GM10847 (cell line): ENCODE measurements around the gene STX1B.
A peak's percentile ranks its signal among the peaks of the same experiment; 100 is the strongest.

Source experiments
- POLR2A ChIP-seq: IDR thresholded peaks from 2 replicates; pipeline ENCODE4 v1.6.1; 2011; ENCODE audit not compliant: insufficient read length; ENCODE audit errors: extremely low read depth

The STX1B gene

DNA sequence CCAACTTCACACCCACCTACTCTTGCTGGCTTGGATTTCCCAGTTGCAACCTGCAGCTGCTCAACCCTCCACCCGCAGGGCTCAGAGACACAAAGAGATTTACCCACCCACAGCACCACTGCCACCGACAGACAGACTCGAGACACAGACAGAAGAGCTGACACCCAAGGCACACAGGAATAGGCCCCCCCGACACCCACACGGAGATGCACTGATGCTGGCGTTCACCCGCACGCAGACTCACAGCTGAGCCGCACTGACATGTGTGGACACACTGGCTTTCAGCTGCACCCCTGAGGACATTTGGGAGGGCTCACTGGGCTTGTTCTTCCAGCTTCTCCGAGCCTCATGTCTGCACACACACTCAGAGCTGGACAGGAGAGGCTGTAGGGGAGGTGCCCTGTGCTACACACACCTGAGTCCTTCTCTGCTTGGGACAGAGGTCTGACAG, 8.2 kb downstream of the STX1B start:
- TF ChIP-seq POLR2A, result no peak

DNA sequence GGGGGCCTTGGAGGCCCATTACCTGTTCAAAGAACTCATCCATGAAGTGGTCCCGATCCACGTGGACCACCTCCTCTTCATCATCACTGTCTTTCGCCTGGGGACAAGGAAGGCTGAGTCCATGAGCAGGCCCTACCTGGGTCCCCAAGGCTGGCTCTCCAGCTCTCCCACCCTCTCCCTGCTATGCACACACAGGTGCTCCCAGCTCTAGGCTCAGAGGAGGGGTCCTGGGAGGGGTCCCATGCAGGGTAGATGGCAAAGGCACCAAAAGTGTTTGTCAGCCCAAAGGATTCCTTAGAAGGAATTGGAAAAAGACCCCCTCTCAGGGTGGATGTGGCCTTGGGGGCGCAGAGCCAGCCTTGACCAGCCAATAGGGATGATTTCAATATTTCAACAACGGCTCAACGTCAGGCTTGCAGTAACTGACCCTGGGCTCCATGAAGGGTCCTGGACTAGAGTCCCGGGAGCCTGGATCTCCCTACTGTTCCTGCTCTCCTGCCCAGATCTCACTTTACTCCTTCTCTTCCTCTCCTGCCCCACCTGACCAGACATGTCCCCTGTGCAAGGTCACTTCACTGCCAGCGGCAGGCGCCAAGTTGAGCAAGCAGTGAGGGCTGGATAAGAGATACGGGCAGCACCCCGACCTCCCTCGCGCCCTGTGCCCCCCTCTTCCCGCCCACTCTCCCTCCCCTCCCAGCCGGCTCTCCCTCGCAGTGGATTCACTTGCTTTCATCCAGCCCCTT, 8.8 kb downstream of the STX1B start:
- TF ChIP-seq POLR2A, result no peak

DNA sequence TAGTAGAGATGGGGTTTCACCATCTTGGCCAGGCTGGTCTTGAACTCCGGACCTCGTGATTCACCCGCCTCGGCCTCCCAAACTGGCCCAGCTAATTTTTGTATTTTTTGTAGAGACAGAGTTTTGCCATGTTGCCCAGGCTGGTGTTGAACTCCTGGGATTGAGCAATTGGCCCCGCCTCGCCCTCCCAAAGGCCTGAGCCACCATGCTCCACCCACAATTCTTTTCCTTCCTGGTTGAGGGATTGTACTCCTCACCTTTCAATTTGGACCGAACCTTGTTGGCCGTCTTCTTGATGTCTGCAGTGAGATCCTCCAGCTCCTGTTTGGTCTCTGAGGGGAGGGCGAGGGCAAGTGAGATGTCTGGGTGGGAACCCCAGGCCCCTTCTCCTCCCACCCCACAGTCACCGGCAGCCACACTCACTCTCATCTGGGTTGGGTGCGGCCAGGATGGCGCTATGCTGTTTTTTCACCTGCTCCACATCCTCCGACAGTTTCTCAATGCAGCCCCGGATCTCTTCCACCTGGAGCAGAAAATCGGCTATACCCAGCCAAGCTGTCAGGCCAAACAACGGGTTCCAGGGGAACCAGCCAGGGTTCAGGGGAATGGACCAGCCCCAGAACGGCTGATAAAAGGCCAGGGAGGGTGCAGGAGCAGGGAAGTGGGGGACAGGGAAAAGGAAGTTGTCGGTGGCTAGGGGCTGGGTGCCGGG, 9.6 kb downstream of the STX1B start:
- TF ChIP-seq POLR2A, result no peak

DNA sequence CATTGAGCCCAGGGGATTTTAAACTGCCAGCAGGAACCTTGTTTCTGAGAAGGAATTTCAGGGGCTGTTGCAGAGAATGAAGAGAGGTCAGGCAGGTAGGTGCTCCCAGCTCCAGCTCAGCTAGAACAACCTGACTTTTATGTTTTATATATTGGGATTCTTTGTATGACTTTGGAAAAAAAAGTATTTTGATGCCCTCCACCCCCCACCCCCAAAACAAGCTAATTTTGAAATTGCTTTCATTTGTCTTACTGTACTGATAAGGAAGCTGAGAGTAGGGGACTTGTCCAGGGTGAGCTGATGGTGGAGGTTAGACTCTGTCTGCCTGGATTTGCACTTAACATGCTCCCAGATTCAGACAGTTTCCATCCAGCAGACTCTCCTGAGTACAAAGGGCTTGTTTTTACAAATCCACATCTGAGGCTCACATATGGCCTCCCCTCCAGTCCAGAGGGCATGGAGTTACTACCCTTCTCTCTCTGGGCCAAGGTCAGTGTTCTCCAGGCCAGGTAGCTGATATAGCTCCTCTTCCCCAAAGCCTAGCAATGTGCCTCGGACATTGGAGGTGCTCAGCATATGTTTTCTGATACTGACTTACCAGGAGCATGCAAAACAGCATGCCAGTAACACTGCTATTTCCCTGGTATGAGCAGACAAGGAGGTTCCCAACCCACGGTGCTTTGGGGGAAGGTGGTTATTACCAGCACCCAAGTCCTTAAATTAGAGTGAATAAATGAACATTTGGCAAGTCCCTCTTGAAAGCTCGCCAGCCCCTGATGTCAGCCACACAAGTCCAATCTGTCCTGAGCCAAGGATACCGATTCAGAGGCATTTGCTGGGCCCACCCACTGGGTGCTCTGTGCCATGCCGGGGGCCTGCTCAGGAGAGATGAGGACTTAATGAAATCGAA, 11.3 kb downstream of the STX1B start:
- TF ChIP-seq POLR2A, result no peak

DNA sequence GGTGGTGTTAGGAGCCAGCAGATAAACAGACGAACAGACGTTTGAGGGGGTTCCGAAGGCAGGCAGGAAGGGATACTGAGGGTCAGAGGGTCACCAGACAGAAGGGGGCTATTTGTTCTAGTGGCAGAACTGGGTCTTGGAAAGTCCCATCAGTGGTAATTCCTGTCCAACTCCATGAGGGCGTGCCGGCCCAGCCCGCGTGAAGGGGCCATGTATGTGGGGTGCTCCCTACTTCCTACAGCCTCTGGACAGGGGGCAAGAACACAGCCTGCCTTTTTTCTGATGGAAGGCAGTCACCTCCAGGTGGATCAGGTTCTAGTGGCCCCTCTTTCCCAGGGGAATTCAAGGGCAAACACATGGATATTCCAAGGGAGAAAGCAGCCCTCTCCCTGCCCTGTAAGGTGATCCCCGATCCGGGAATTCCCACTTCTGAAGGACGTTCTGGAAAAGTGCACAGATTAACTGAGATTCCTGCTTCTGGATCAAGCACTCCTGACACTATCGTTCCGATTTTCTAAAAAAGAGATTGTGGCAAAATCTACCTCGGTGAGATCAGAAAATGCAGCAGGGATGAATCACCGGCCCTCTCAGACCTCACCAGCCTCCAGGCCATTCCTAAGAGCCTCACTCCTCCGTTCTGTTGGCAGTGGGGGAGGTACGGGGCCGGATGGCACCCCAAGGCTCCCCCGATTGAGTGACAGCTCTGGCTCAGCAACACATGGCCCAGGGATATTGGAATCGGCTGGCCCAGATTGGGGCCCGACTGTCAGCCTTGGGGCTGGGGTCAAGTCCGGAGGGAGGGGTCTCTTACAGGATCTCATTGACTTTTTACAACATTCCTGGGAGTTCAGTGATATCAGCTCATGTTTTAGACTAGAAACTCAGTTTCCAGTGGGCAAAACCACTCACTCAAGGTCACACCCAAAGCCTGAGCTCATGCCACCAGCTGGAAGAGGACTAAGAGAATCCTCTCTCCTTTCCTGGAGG, 12.4 kb downstream of the STX1B start:
- TF ChIP-seq POLR2A, result no peak

DNA sequence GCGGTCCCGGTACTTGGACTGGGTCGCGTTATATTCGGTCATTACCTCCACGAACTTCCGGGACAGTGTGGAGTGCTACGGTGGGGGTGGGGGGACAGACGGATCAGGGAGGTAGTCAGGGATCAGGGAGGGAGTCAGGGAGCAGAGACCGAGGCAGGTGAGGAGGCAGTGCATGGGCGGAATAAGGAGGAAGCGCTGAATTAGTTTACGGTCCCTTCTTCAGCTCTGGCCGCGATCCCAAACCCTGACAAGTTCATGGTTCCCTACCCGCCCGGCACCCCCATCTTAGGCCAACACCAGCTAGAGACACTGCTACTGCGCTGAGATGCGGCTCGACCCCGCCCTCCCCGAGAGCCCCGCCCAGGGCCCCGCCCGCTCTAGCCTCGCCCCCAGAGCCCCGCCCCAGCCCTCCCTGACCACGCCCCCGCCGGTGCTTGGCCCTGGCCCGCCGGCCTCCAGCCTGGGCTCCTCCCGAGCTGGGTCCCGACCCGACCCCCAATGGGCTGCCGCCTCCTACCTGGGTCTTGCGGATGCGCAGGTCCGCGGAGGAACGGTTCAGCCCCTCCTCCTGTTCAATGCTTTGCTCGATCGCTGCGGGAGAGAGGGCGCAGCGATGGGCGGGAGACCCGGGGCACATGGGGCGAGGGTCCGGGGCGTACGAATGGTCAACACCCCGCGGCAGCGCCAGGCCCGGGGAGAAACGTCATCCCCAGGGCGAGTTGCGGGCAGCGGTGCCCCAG, 13.3 kb downstream of the STX1B start:
- peak; percentile 66 for TF ChIP-seq POLR2A

DNA sequence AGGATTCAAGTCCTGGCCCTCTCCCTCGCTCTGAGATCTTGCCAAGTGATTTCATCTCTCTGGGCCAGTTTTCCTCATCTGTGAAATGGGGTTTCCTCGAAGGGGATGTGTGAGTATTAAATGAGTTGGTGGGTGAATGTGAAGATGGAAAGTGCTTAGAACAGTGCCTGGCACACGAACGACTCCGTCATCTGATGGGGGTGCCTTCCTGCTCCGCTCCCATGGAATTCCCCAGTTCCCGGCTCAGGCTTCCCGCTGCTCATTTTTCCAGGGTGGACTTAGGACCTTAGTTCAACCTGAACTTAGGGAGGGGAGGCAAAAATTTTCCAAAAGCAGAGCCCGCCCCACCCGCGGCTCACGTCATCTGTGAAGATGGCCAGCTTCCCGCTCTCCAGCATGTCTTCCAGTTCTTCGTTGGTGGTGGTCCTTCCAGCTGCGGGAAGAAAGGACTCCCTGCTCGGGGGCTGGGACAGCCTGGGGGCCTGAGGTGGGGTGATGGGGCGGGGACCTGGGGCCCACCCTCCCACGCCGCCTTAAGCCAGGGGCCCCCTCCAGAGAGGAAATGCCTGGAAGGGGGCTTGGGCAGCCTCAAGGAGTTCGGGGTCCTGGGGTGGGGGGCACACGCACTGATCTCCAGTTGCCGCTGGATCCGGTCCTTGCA, 14.0 kb downstream of the STX1B start:
- TF ChIP-seq POLR2A, result no peak

DNA sequence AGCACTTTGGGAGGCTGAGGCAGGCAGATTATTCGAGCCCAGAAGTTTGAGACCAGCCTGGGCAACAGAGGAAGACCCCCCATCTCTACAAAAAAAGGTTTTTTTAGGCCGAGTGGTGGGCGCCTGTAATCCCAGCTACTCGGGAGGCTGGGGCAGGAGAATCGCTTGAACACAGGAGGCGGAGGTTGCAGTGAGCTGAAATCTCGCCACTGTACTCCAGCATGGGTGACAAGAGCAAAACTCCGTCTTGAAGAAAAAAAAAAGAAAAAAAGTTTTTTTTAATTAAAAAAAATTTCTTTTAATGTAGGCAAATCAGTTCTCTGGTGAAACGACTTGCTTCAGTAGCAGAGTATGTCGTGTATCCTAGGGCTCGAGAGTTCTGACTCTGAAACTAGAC, 14.5 kb downstream of the STX1B start:
- TF ChIP-seq POLR2A, result no peak

DNA sequence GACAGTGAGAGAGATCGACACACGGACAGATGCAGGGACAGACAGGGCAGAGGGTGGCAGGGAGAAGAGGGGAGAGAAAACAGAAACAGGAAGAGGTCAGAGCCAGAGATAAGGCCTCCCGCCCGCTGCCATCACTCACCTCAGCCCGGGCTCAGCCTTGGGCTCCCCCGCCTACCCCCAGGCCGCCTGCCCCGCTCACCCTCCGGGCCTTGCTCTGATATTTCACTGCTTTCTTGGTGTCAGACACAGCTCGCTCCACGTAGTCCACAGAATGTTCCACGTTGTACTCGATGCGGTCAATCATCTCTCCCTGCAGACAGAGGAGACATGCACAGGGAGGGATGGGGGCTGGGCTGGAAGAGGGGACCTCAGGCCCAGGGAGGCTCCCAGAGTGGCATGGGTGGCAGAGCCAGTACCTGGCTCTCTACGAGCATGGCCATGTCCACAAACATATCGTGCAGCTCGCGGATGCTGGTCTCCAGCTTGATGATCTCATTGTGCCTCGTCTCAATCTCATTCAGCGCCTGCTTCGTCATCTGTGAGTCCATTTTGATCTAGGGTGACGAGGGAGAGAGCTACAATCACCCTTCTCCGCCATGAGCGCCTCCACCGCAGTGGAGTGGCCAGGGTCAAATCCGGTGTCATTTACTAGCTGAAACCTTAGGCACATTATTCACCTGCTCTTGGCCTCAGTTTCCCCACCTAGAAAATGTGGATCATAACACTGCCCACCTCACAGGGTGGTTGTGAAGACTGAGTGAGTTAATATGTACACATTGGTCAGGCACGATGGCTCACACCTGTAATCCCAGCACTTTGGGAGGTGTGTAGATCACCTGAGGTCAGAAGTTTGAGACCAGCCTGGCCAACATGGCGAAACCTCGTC, 17.3 kb downstream of the STX1B start:
- TF ChIP-seq POLR2A, result no peak

DNA sequence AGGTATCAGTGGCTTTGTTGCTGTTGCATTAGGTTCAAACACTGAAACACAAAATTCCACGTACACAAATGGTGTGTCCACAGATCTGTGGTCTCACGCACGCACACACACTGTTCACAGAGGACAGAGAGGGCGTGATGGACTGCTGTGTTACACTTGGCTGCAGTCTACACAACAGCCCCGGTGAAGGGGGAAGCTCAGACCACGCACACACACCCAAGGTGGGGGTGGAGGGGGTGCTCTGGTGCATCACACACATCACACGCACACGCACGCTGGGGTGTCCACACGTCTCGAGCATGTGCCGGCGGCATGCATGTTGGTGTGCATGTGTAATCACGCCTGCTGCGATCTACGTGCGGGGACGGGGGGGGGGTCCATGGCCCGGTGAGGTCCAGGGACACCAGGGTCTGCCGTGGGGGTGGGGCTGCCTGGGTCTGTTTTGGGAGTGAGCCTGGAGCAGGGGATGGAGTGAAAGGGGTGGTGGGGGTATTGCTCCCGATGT, 18.1 kb downstream of the STX1B start:
- TF ChIP-seq POLR2A, result no peak

DNA sequence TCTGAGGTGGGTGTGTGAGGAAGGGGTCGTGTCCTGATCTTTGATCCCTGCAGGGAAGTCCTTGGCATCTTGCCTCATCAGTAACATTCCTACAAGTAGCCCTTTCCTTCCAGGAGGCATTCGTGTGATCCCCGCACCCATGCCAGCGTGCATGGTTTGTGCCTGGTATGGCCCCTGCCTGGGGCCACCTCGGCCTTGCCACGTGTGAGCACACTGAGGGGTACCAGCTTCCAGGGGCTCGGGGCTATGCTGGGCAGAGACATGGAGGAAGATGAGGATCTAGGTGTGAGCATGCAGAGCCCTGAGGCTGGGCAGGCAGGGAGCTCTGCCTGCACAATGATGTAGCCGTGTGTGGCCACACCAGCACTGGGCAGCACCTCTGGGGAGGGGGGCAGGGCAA, 19.4 kb downstream of the STX1B start:
- TF ChIP-seq POLR2A, result no peak

DNA sequence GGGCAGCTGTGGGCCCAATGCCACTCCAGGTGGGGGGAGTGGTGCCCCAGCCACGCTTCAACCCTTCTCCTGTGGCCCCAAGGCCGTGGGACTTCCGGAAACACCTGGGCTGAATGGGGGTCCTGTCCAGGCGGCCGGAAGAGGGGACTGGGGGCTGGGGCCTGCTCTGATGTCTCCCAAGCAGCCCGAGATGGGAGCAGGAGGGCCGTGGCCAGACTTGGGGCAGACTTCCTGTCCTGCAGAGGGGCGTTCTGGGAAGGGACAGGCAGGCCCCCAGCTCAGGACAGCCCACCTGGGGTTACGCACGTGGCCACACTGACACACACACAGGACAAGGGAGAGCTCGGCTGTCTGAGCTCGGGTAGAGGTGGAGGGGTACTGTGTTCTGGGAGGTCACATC, 20.3 kb downstream of the STX1B start:
- TF ChIP-seq POLR2A, result no peak
